Endothelial cell of umbilical vein (primary cell): ENCODE data around the gene SPINDOC.

Source experiments
- EZH2 ChIP-seq: IDR thresholded peaks from 2 replicates; pipeline ENCODE4 v1.6.1; 2012; ENCODE audit warnings: borderline replicate concordance, low read depth, mild to moderate bottlenecking, moderate library complexity, low read length, inconsistent platforms; ENCODE audit not compliant: severe bottlenecking
- POLR2A ChIP-seq: IDR thresholded peaks from 2 replicates; pipeline ENCODE4 v1.6.1; 2012; ENCODE audit warnings: low read depth, mild to moderate bottlenecking, control low read depth, low read length
- POLR2AphosphoS5 ChIP-seq: IDR thresholded peaks from 2 replicates; pipeline ENCODE4 v1.6.1; 2012; ENCODE audit warnings: low read depth, mild to moderate bottlenecking, control low read depth, low read length, moderate library complexity; ENCODE audit not compliant: insufficient read depth
- TF ChIP-seq, protein P1 (sequence below), 2 donors: IDR thresholded peaks; 1 replicate in 1 of 2; 2 replicates in 1 of 2; pipeline ENCODE4 v1.5.1; 2011; ENCODE audit warnings: low read length in 2 of 2, mild to moderate bottlenecking in 2 of 2, moderate library complexity in 2 of 2, control low read depth in 1 of 2, inconsistent platforms in 1 of 2, low read depth in 1 of 2; ENCODE audit not compliant: insufficient read depth in 1 of 2; ENCODE audit errors: extremely low read depth in 1 of 2
- TF ChIP-seq, protein P2 (sequence below): IDR thresholded peaks from 2 replicates; pipeline ENCODE4 v1.6.1; 2011; ENCODE audit not compliant: insufficient read depth, insufficient read length

DNA sequence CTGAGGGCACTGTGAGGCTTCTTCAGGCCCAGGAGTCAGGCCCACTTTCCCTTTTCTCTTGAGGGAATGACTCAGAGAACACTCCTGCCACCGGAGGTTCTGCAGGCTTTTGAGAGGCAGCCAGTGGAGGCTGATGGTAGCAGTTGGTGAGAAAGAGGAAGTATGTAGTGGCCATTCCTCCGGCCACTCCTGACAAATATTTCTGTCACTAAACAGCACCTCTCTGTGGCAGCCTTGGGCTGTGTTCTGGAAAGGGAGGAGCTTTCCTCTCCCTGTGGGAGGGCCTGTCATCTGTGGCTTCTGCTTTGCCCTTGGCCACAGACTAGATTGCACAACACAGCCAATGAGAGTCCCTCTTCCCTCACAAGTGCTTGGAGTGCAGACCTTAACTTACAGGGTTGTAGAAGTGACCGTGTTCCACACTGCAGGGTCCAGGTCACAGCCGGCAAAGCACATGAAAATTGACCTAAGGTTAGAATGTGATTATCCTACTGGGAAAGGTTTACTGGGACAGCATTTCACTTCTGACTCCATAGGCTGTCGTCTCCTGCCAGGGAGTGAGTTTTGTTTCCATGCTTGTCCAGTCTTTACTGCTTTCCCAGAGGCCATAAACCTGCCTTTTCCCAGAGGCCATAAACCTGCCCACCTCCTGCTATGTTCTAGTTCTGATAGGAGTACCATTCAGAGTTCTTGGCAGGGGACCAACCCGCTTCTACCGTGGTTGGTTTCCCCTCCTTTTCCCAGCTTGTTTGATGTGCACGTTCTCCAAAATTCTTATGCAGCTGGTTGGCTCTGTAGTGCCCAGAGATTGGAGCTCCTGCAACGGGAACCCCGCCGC lies 58.9 kb downstream of the SPINDOC start:
- TF ChIP-seq POLR2AphosphoS5 (peak; percentile 30), EZH2 (no peak), POLR2A (no peak)
- TF ChIP-seq, protein P1, sequence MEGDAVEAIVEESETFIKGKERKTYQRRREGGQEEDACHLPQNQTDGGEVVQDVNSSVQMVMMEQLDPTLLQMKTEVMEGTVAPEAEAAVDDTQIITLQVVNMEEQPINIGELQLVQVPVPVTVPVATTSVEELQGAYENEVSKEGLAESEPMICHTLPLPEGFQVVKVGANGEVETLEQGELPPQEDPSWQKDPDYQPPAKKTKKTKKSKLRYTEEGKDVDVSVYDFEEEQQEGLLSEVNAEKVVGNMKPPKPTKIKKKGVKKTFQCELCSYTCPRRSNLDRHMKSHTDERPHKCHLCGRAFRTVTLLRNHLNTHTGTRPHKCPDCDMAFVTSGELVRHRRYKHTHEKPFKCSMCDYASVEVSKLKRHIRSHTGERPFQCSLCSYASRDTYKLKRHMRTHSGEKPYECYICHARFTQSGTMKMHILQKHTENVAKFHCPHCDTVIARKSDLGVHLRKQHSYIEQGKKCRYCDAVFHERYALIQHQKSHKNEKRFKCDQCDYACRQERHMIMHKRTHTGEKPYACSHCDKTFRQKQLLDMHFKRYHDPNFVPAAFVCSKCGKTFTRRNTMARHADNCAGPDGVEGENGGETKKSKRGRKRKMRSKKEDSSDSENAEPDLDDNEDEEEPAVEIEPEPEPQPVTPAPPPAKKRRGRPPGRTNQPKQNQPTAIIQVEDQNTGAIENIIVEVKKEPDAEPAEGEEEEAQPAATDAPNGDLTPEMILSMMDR (IDR thresholded peaks at IDR 0.05; ENCODE audit: extremely low read depth in 1 of 2, insufficient read depth in 1 of 2, low read depth in 1 of 2, low read length in 2 of 2), result peak; percentile 25 to 31
- TF ChIP-seq, protein P2, sequence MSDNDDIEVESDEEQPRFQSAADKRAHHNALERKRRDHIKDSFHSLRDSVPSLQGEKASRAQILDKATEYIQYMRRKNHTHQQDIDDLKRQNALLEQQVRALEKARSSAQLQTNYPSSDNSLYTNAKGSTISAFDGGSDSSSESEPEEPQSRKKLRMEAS, result no peak
